HuH-7.5 (cell line): ENCODE measurements around the gene TH.
"Not testable (repeated sequence)": the region's sequence is repeated elsewhere in the genome, so short reads cannot be mapped to it uniquely, and the experiment has no call there.

Experiments
- DNase-seq: peaks from one replicate; pipeline ENCODE4 v3.0.0; 2011; ENCODE audit warnings: low spot score

TH gene

GRCh38 chr11:2178055-2178773 lies 6.6 kb upstream of the TH start:
- DNase-seq, result not testable (repeated sequence)

GRCh38 chr11:2177076-2177475 lies 5.5 kb upstream of the TH start:
- DNase-seq, result no peak

GRCh38 chr11:2176389-2176900 lies 4.8 kb upstream of the TH start:
- no peak for DNase-seq

- DNase-seq, result no peak
Observed at GRCh38 chr11:2175659-2176058, 4.0 kb upstream of the TH start.

- DNase-seq, result no peak
Observed at GRCh38 chr11:2174361-2174760, 2.7 kb upstream of the TH start.

GRCh38 chr11:2173761-2174160 lies 2.1 kb upstream of the TH start:
- DNase-seq, result no peak

GRCh38 chr11:2173150-2173693 lies 1.6 kb upstream of the TH start:
- no peak for DNase-seq

GRCh38 chr11:2172676-2173075 lies 1.1 kb upstream of the TH start:
- no peak for DNase-seq

- no peak for DNase-seq
Observed at GRCh38 chr11:2169626-2170570, 1.7 kb downstream of the TH start.

- no peak for DNase-seq
Observed at GRCh38 chr11:2169005-2169378, 2.6 kb downstream of the TH start.

GRCh38 chr11:2168286-2169004 lies 3.2 kb downstream of the TH start:
- DNase-seq, result no peak

- no peak for DNase-seq
Observed at GRCh38 chr11:2167141-2168045, 4.2 kb downstream of the TH start.

GRCh38 chr11:2166091-2166851 lies 5.3 kb downstream of the TH start:
- DNase-seq, result no peak

- no peak for DNase-seq
Observed at GRCh38 chr11:2165571-2165970, 6.0 kb downstream of the TH start.

- no peak for DNase-seq
Observed at GRCh38 chr11:2164861-2165555, 6.6 kb downstream of the TH start.

- DNase-seq, result no peak
Observed at GRCh38 chr11:2164081-2164480, 7.5 kb downstream of the TH start.

GRCh38 chr11:2163428-2163978 lies 8.1 kb downstream of the TH start:
- DNase-seq, result no peak

GRCh38 chr11:2160736-2161259 lies 10.8 kb downstream of the TH start, which contains the start of gene INS:
INS (minus strand) TSS chr11:2161209; CDS start chr11:2160971, 238 bp downstream.
- no peak for DNase-seq
